SK-N-SH treated with all-trans-retinoic acid at 6 μM for 48 hours (cell line): Measurements from ENCODE around the gene SEC23B.

Source experiments
- ARNTL ChIP-seq: fragments of 450-650 bp; formaldehyde crosslinking; IDR thresholded peaks from 2 replicates; pipeline ENCODE4 v1.5.0; 2020; ENCODE audit warnings: low read depth, mild to moderate bottlenecking, moderate library complexity, borderline replicate concordance
- BACH2 ChIP-seq: fragments of 250-450 bp; sonication (Bioruptor Pico); IDR thresholded peaks from 2 replicates; pipeline ENCODE4 v1.9.0; 2021; ENCODE audit warnings: mild to moderate bottlenecking, borderline replicate concordance
- CSDC2 ChIP-seq: fragments of 250-450 bp; sonication (Bioruptor Pico); IDR thresholded peaks from 2 replicates; pipeline ENCODE4 v1.5.0; 2020; ENCODE audit warnings: mild to moderate bottlenecking, moderate library complexity
- ISL1 ChIP-seq: fragments of 250-450 bp; sonication (Bioruptor Pico); IDR thresholded peaks from 2 replicates; pipeline ENCODE4 v2.1.2; 2022; ENCODE audit warnings: mild to moderate bottlenecking, moderate library complexity
- ZC3H10 ChIP-seq: fragments of 250-450 bp; sonication (Bioruptor Pico); IDR thresholded peaks from 2 replicates; pipeline ENCODE4 v1.5.1; 2021; ENCODE audit warnings: mild to moderate bottlenecking, moderate library complexity
- ZFP30 ChIP-seq: fragments of 450-650 bp; formaldehyde crosslinking; IDR thresholded peaks from 2 replicates; pipeline ENCODE4 v1.5.0; 2022; ENCODE audit warnings: mild to moderate bottlenecking, moderate library complexity
- ZNF565 ChIP-seq: fragments of 450-650 bp; formaldehyde crosslinking; conservative IDR thresholded peaks from 2 replicates; pipeline ENCODE4 v1.5.0; 2020; ENCODE audit warnings: low read depth, mild to moderate bottlenecking, moderate library complexity
- TF ChIP-seq, protein P1 (sequence below): fragments of 250-450 bp; sonication (Bioruptor Pico); IDR thresholded peaks from 2 replicates; pipeline ENCODE4 v1.8.0; 2020; ENCODE audit warnings: mild to moderate bottlenecking, moderate library complexity, borderline replicate concordance

DNA sequence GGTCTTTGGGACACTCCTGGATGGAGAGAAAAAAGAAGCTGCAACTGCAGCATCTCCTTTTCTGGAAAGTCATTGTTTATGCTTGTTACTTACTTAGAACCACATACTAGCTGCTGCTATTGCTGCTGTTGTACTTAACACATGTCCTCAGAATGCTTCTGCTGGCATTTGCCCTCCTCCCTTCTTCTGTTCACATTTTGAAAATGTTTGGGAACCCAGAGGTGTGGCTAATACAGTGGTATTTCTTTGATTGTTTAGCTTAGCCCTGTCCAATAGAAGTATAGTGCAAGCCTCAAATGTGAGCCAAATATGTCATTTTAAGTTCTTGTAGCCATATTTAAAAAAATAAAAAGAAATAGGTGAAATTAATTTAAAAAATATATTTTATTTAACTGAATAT lies 88.5 kb downstream of the SEC23B start:
- TF ChIP-seq ZNF565 (CRISPR knock-in tag) (no peak), ARNTL (CRISPR knock-in tag) (no peak), CSDC2 (CRISPR knock-in tag) (no peak), ISL1 (CRISPR knock-in tag) (no peak), BACH2 (CRISPR knock-in tag) (no peak), ZC3H10 (CRISPR knock-in tag) (no peak), ZFP30 (CRISPR knock-in tag) (no peak)
- TF ChIP-seq, protein P1, sequence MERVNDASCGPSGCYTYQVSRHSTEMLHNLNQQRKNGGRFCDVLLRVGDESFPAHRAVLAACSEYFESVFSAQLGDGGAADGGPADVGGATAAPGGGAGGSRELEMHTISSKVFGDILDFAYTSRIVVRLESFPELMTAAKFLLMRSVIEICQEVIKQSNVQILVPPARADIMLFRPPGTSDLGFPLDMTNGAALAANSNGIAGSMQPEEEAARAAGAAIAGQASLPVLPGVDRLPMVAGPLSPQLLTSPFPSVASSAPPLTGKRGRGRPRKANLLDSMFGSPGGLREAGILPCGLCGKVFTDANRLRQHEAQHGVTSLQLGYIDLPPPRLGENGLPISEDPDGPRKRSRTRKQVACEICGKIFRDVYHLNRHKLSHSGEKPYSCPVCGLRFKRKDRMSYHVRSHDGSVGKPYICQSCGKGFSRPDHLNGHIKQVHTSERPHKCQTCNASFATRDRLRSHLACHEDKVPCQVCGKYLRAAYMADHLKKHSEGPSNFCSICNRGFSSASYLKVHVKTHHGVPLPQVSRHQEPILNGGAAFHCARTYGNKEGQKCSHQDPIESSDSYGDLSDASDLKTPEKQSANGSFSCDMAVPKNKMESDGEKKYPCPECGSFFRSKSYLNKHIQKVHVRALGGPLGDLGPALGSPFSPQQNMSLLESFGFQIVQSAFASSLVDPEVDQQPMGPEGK (CRISPR knock-in tag) = no peak
